ENCODE results near the gene ADD2. TPM values are rescaled to one million over a fixed set of nuclear protein-coding genes. Genes with fewer than 3 reads are reported as not detected.
"Not testable (repeated sequence)": the region's sequence is repeated elsewhere in the genome, so short reads cannot be mapped to it uniquely, and the experiment has no call there.

The ADD2 gene
- total RNA-seq, 4 donors from 2014 or later, result 0.42 to 2.4 (median 1.3) TPM

GRCh38 chr2:70632966-70633365 is 135.0 kb downstream of the ADD2 start:
- no peak overlapping the region for H3K4me3 ChIP-seq
- WGBS, 2 donors, result 83 to 90% methylated on average over 1 of the region's 1 CpG
- intact Hi-C loops (cut with DNase I), result no loop called here

GRCh38 chr2:70632388-70632787 is 135.6 kb downstream of the ADD2 start:
- no peak for DNase-seq
- no peak overlapping the region for H3K27ac ChIP-seq
- TF ChIP-seq POLR2A (IDR thresholded peaks at IDR 0.05), result no peak
- no peak for TF ChIP-seq CTCF (IDR thresholded peaks at IDR 0.05)
- peaks cover 0 to 5% (median 0%) of the 10 kb centered on the region in 3 donors for H3K4me1 ChIP-seq
- 75 to 82% methylated on average over 1 of the region's 1 CpG for WGBS, 2 donors
- no peaks in the 10 kb centered on the region for H3K36me3 ChIP-seq
- intact Hi-C loops (cut with DNase I), result no loop called here
- no peak overlapping the region for H3K4me3 ChIP-seq
- H3K27me3 ChIP-seq, result peaks cover 0 to 3% (median 0%) of the 10 kb centered on the region in 4 donors
- no peaks in the 10 kb centered on the region for H3K9me3 ChIP-seq

More at GRCh38 chr2:70632966-70633365, 135.0 kb downstream of the ADD2 start:
- peaks cover 0 to 3% (median 0%) of the 10 kb centered on the region in 4 donors for H3K27me3 ChIP-seq
- no peak for DNase-seq
- TF ChIP-seq POLR2A (IDR thresholded peaks at IDR 0.05) (no peak), CTCF (IDR thresholded peaks at IDR 0.05) (no peak)
- H3K4me1 ChIP-seq, result no peaks in the 10 kb centered on the region
- no peaks in the 10 kb centered on the region for H3K9me3 ChIP-seq
- no peaks in the 10 kb centered on the region for H3K36me3 ChIP-seq
- H3K27ac ChIP-seq, result no peak overlapping the region

GRCh38 chr2:70630761-70631160 is 137.2 kb downstream of the ADD2 start:
- 77 to 83% methylated on average over 1 of the region's 1 CpG for WGBS, 2 donors
- TF ChIP-seq CTCF (IDR thresholded peaks at IDR 0.05) (no peak), POLR2A (IDR thresholded peaks at IDR 0.05) (no peak)
- intact Hi-C loops (cut with DNase I), result no loop called here
- Histone ChIP-seq H3K36me3 (no peaks in the 10 kb centered on the region), H3K27me3 (peaks cover 0 to 3% (median 0%) of the 10 kb centered on the region in 4 donors), H3K27ac (no peak overlapping the region), H3K9me3 (no peaks in the 10 kb centered on the region), H3K4me3 (no peak overlapping the region), H3K4me1 (peaks cover 0 to 8% (median 0%) of the 10 kb centered on the region in 3 donors)
- DNase-seq, result no peak

- DNase-seq, result no peak
- intact Hi-C loops (cut with DNase I), result no loop called here
- peaks cover 0 to 8% (median 0%) of the 10 kb centered on the region in 3 donors for H3K4me1 ChIP-seq
- TF ChIP-seq CTCF (IDR thresholded peaks at IDR 0.05) (no peak), POLR2A (IDR thresholded peaks at IDR 0.05) (no peak)
- no peaks in the 10 kb centered on the region for H3K27me3 ChIP-seq
- no peaks in the 10 kb centered on the region for H3K9me3 ChIP-seq
- H3K36me3 ChIP-seq, result no peaks in the 10 kb centered on the region
- H3K4me3 ChIP-seq, result no peak overlapping the region
- WGBS, 2 donors, result 46 to 49% methylated on average over 2 of the region's 2 CpGs
- no peak overlapping the region for H3K27ac ChIP-seq
Measured at GRCh38 chr2:70627211-70627898, 140.6 kb downstream of the ADD2 start.

- no peaks in the 10 kb centered on the region for H3K36me3 ChIP-seq
- intact Hi-C loops (cut with DNase I), result no loop called here
- no peaks in the 10 kb centered on the region for H3K9me3 ChIP-seq
- H3K27me3 ChIP-seq, result peaks cover 0 to 3% (median 0%) of the 10 kb centered on the region in 4 donors
- TF ChIP-seq CTCF (IDR thresholded peaks at IDR 0.05), result no peak
- TF ChIP-seq POLR2A (IDR thresholded peaks at IDR 0.05), result no peak
- DNase-seq, result no peak
- WGBS, 2 donors, result 66 to 84% methylated on average over 4 to 11 of the region's 13 CpGs
- no peak overlapping the region for H3K27ac ChIP-seq
- H3K4me3 ChIP-seq, result no peak overlapping the region
- peaks cover 0 to 8% (median 0%) of the 10 kb centered on the region in 3 donors for H3K4me1 ChIP-seq
Measured at GRCh38 chr2:70626254-70626990, 141.6 kb downstream of the ADD2 start.

- H3K9me3 ChIP-seq; DNase-seq; H3K4me3 ChIP-seq; intact Hi-C loops (cut with DNase I); H3K36me3 ChIP-seq; H3K27ac ChIP-seq: not testable (repeated sequence)
- H3K27me3 ChIP-seq, result peaks cover 0 to 17% (median 0%) of the 10 kb centered on the region in 4 donors
- H3K4me1 ChIP-seq, result peaks cover 5 to 16% (median 8%) of the 10 kb centered on the region in 3 donors
- 88 to 89% methylated on average over 6 of the region's 6 CpGs for WGBS, 2 donors
Measured at GRCh38 chr2:70621536-70621935, 146.5 kb downstream of the ADD2 start.
